ENCODE measurements around the gene CYGB.

The CYGB gene

GRCh38 chr17:76479515-76480060, 57.9 kb downstream of the CYGB start:
- no peak for DNase-seq (ENCODE audit: low read depth)

- no peak for DNase-seq (ENCODE audit: low read depth)
Measured at GRCh38 chr17:76478730-76479514, 58.6 kb downstream of the CYGB start.

DNA sequence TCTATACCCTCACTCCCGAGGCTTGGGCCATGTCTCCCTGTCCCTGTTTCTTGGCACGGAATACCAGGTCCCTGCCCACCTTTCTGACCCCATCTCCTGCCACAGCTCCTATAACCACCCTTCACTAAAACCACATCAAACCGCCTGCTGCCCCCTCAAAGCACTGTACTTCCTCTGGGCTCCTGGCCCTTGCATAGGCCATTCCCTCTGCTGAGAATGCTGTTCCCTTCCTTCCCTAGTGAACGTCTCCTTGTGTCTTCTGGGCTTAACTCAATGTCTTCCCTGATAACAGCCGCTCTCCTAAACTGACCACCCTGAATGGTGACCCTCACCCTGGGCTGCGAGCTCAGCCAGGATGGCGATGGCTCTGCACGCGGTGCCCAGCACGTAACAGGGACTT, 59.4 kb downstream of the CYGB start:
- no peak for DNase-seq (ENCODE audit: low read depth)

- no peak for DNase-seq (ENCODE audit: low read depth)
Measured at GRCh38 chr17:76477576-76477975, 59.9 kb downstream of the CYGB start.

Measured in stimulated activated CD8-positive, alpha-beta memory T cell treated with anti-CD3 and anti-CD28 coated beads, Interleukin-12 subunit alpha, Interleukin-12 subunit beta, amount 100 ng/mL, for 1 hour (primary cell).